NT2/D1 (cell line): ENCODE results near the gene NAV2.

Experiments
- DNase-seq: peaks from one replicate; pipeline ENCODE4 v3.0.0-alpha.2; 2011; ENCODE audit warnings: low read depth, low spot score
- H3K27me3 ChIP-seq: 2 replicates; pipeline ENCODE4 v1.6.0; 2011; ENCODE audit warnings: mild to moderate bottlenecking; ENCODE audit not compliant: insufficient read length, insufficient read depth
- H3K36me3 ChIP-seq: 2 replicates; pipeline ENCODE4 v1.6.1; 2011; ENCODE audit warnings: mild to moderate bottlenecking, low read length, mixed read lengths; ENCODE audit not compliant: insufficient read depth, insufficient read length
- H3K4me1 ChIP-seq: 2 replicates; pipeline ENCODE4 v1.5.1; 2011; ENCODE audit not compliant: insufficient read depth, insufficient read length
- H3K4me3 ChIP-seq: 2 replicates; pipeline ENCODE4 v1.5.1; 2011; ENCODE audit warnings: low read depth; ENCODE audit not compliant: insufficient read length
- H3K9ac ChIP-seq: 2 replicates; pipeline ENCODE4 v1.6.0; 2011; ENCODE audit warnings: low read depth; ENCODE audit not compliant: insufficient read length
- H3K9me3 ChIP-seq: 2 replicates; pipeline ENCODE4 v1.5.1; 2011; ENCODE audit warnings: mild to moderate bottlenecking, low read length; ENCODE audit not compliant: insufficient read depth
- SUZ12 ChIP-seq: IDR thresholded peaks from 2 replicates; pipeline ENCODE4 v1.6.1; 2011; ENCODE audit not compliant: insufficient read length, insufficient read depth; ENCODE audit errors: extremely low read depth
- YY1 ChIP-seq: IDR thresholded peaks from 2 replicates; pipeline ENCODE4 v1.6.1; 2011; ENCODE audit not compliant: insufficient read length, insufficient read depth
- ZNF274 ChIP-seq: IDR thresholded peaks from 2 replicates; pipeline ENCODE4 v1.6.1; 2011; ENCODE audit warnings: mild to moderate bottlenecking, low read depth, low read length

Gene NAV2

GRCh38 chr11:19840961-19841360 is 128.3 kb downstream of the NAV2 start:
- no peak for TF ChIP-seq YY1
- TF ChIP-seq ZNF274: no peak
- TF ChIP-seq SUZ12: no peak
- no peaks in the 10 kb centered on the region for H3K9me3 ChIP-seq
- no peaks in the 10 kb centered on the region for H3K36me3 ChIP-seq
- H3K4me3 ChIP-seq: no peak overlapping the region
- H3K27me3 ChIP-seq: no peaks in the 10 kb centered on the region
- DNase-seq: no peak
- no peak overlapping the region for H3K9ac ChIP-seq
- H3K4me1 ChIP-seq: no peaks in the 10 kb centered on the region

DNA sequence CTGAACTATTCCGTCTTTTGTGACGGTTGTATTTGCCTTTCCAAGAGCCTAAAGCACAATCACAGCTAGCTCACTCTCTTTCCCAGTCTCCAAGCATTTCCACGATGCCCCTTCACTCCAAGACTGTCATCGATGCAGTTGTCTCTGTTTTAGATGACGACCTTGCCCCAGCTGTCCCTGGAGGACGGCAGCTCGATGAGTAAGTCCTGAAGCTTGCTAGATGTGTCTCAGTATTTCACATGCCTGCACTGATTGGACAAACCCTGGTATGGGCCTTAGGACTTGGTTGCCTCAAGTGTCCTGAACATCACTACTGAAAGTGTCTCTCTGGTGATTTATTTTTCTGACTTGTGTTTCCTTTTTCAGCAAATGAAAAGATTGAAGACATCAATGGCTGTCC is 129.9 kb downstream of the NAV2 start:
- no peak for TF ChIP-seq ZNF274
- TF ChIP-seq SUZ12: no peak
- no peak for TF ChIP-seq YY1
- no peak overlapping the region for H3K9ac ChIP-seq
- H3K36me3 ChIP-seq: no peaks in the 10 kb centered on the region
- H3K4me3 ChIP-seq: no peak overlapping the region
- no peaks in the 10 kb centered on the region for H3K4me1 ChIP-seq
- no peaks in the 10 kb centered on the region for H3K27me3 ChIP-seq
- H3K9me3 ChIP-seq: no peaks in the 10 kb centered on the region
- no peak for DNase-seq

DNA sequence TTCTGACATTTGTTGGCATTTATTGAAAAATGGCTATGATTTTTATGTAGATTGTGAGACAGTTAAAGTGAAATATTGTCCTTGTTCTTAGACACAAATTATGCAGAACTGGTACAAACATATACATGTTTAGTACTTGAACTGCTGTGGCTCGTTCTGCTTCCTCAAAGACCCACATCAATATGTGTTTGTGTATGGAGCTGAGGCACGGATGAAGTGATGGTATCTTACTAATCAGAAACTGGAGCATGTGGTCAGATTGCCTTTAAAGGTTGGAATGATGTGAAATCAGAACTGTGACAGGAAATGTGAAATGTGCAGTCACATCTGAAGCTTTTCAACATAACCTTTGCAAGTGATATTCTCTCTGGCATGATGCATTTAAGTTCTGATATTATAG is 130.4 kb downstream of the NAV2 start:
- no peaks in the 10 kb centered on the region for H3K27me3 ChIP-seq
- no peak overlapping the region for H3K4me3 ChIP-seq
- H3K36me3 ChIP-seq: no peaks in the 10 kb centered on the region
- no peak for DNase-seq
- TF ChIP-seq SUZ12: no peak
- no peak for TF ChIP-seq YY1
- TF ChIP-seq ZNF274: no peak
- no peaks in the 10 kb centered on the region for H3K4me1 ChIP-seq
- H3K9me3 ChIP-seq: no peaks in the 10 kb centered on the region
- H3K9ac ChIP-seq: no peak overlapping the region

GRCh38 chr11:19844012-19844411 is 131.4 kb downstream of the NAV2 start:
- no peaks in the 10 kb centered on the region for H3K27me3 ChIP-seq
- no peaks in the 10 kb centered on the region for H3K36me3 ChIP-seq
- no peak for DNase-seq
- H3K4me1 ChIP-seq: no peaks in the 10 kb centered on the region
- H3K9ac ChIP-seq: no peak overlapping the region
- no peak overlapping the region for H3K4me3 ChIP-seq
- no peak for TF ChIP-seq SUZ12
- no peak for TF ChIP-seq ZNF274
- no peak for TF ChIP-seq YY1
- no peaks in the 10 kb centered on the region for H3K9me3 ChIP-seq

- Histone ChIP-seq H3K36me3 (no peaks in the 10 kb centered on the region), H3K4me1 (no peaks in the 10 kb centered on the region), H3K9ac (no peak overlapping the region), H3K9me3 (no peaks in the 10 kb centered on the region), H3K27me3 (no peaks in the 10 kb centered on the region), H3K4me3 (no peak overlapping the region)
- DNase-seq: no peak
- TF ChIP-seq SUZ12: no peak
- TF ChIP-seq YY1: no peak
- TF ChIP-seq ZNF274: no peak
Observed at GRCh38 chr11:19844806-19845205, 132.2 kb downstream of the NAV2 start.

- DNase-seq: no peak
- no peaks in the 10 kb centered on the region for H3K36me3 ChIP-seq
- H3K4me3 ChIP-seq: no peak overlapping the region
- TF ChIP-seq ZNF274 (no peak), SUZ12 (no peak), YY1 (no peak)
- no peak overlapping the region for H3K9ac ChIP-seq
- H3K27me3 ChIP-seq: no peaks in the 10 kb centered on the region
- no peaks in the 10 kb centered on the region for H3K4me1 ChIP-seq
- H3K9me3 ChIP-seq: no peaks in the 10 kb centered on the region
Observed at GRCh38 chr11:19845626-19846025, 133.0 kb downstream of the NAV2 start.

- H3K9me3 ChIP-seq: no peaks in the 10 kb centered on the region
- H3K27me3 ChIP-seq: no peaks in the 10 kb centered on the region
- H3K4me1 ChIP-seq: no peaks in the 10 kb centered on the region
- TF ChIP-seq SUZ12 (no peak), YY1 (no peak), ZNF274 (no peak)
- H3K4me3 ChIP-seq: no peak overlapping the region
- DNase-seq: no peak
- no peaks in the 10 kb centered on the region for H3K36me3 ChIP-seq
- H3K9ac ChIP-seq: no peak overlapping the region
Observed at GRCh38 chr11:19846654-19847305, 134.1 kb downstream of the NAV2 start.
